Keratinocyte (primary cell): ENCODE data around the gene ARHGAP9. TPM values are rescaled to one million over a fixed set of nuclear protein-coding genes. Genes with fewer than 3 reads are reported as not detected.
"Not testable (repeated sequence)": the region's sequence is repeated elsewhere in the genome, so short reads cannot be mapped to it uniquely, and the experiment has no call there.

Experiments
- DNase-seq: peaks from one replicate; pipeline ENCODE4 v3.0.0-alpha.2; 2011; ENCODE audit warnings: low read depth, missing footprints, low spot score
- FAIRE-seq: peaks from 2 replicates; lab custom pipeline; 2011; peaks lifted over from hg19 to GRCh38; lab: Jason Lieb, UNC
- H2AFZ ChIP-seq: 2 replicates; pipeline ENCODE4 v1.6.0; 2012; ENCODE audit warnings: low read length, control low read depth, inconsistent platforms; ENCODE audit not compliant: control insufficient read depth
- H3K27ac ChIP-seq: 2 replicates; pipeline ENCODE4 v1.5.1; 2011; ENCODE audit warnings: low read length; ENCODE audit not compliant: control insufficient read depth, insufficient read depth
- H3K27me3 ChIP-seq: 3 replicates; pipeline ENCODE4 v1.6.0; 2011; ENCODE audit warnings: low read length; ENCODE audit not compliant: control insufficient read depth, insufficient read depth; ENCODE audit errors: extremely low read depth
- H3K36me3 ChIP-seq, 2 experiments: 2 replicates in 1 of 2; 3 replicates in 1 of 2; pipeline ENCODE4 v1.5.1; 2011; ENCODE audit warnings: low read length in 2 of 2, mild to moderate bottlenecking in 1 of 2; ENCODE audit not compliant: control insufficient read depth in 2 of 2, insufficient read depth in 2 of 2; ENCODE audit errors: extremely low read depth in 1 of 2
- H3K4me1 ChIP-seq: 3 replicates; pipeline ENCODE4 v1.5.1; 2011; ENCODE audit warnings: low read length; ENCODE audit not compliant: control insufficient read depth, insufficient read depth; ENCODE audit errors: extremely low read depth
- H3K4me2 ChIP-seq: 3 replicates; pipeline ENCODE4 v1.6.0; 2011; ENCODE audit warnings: low read depth, low read length; ENCODE audit not compliant: control insufficient read depth, insufficient read depth; ENCODE audit errors: extremely low read depth
- H3K4me3 ChIP-seq, 3 experiments: fragments of 200-600 bp in 1 of 3; sonication (generic) in 1 of 3; 2 replicates in 2 of 3; 3 replicates in 1 of 3; pipeline ENCODE4 v1.5.1; 2011 to 2016; ENCODE audit warnings: low read length in 3 of 3, mild to moderate bottlenecking in 3 of 3, control low read depth in 2 of 3, inconsistent platforms in 1 of 3, low read depth in 1 of 3, mixed read lengths in 1 of 3, mixed run types in 1 of 3, moderate library complexity in 1 of 3; ENCODE audit not compliant: control insufficient read depth in 2 of 3, insufficient read depth in 2 of 3; ENCODE audit errors: extremely low read depth in 1 of 3
- H3K79me2 ChIP-seq: 2 replicates; pipeline ENCODE4 v1.6.0; 2012; ENCODE audit warnings: low read length; ENCODE audit not compliant: control insufficient read depth, insufficient read depth
- H3K9ac ChIP-seq: 3 replicates; pipeline ENCODE4 v1.6.0; 2011; ENCODE audit warnings: low read length; ENCODE audit not compliant: control insufficient read depth, insufficient read depth; ENCODE audit errors: extremely low read depth
- H3K9me1 ChIP-seq: 3 replicates; pipeline ENCODE4 v1.6.0; 2011; ENCODE audit warnings: low read length; ENCODE audit not compliant: control insufficient read depth, insufficient read depth; ENCODE audit errors: extremely low read depth
- H3K9me3 ChIP-seq: 2 replicates; pipeline ENCODE4 v1.5.1; 2012; ENCODE audit warnings: low read depth, low read length; ENCODE audit not compliant: control insufficient read depth
- H4K20me1 ChIP-seq: 3 replicates; pipeline ENCODE4 v1.6.0; 2011; ENCODE audit warnings: low read length; ENCODE audit not compliant: control insufficient read depth, insufficient read depth; ENCODE audit errors: extremely low read depth
- CTCF ChIP-seq, 3 experiments: IDR thresholded peaks in 1 of 3; conservative IDR thresholded peaks in 1 of 3; optimal IDR thresholded peaks in 1 of 3; 2 replicates in 2 of 3; 3 replicates in 1 of 3; pipeline versions ENCODE3 to v1.5.1; 2011; ENCODE audit warnings: low read length in 3 of 3, mild to moderate bottlenecking in 3 of 3, moderate library complexity in 2 of 3, control low read depth in 1 of 3, inconsistent platforms in 1 of 3; ENCODE audit not compliant: insufficient read depth in 2 of 3; ENCODE audit errors: extremely low read depth in 1 of 3
- EZH2 ChIP-seq: IDR thresholded peaks from one replicate; pipeline ENCODE4 v1.6.1; 2012; ENCODE audit warnings: inconsistent platforms, mild to moderate bottlenecking, low read length, moderate library complexity
- dilution Hi-C: fragments of 300-500 bp; cut with MboI; formaldehyde crosslinking; loops from one replicate; pipeline ENCODE4 v1.7.0; 2020; ENCODE audit warnings: low sequenced_read_pairs; ENCODE audit not compliant: extremely low pct_ligation_motif_present
- polyA plus RNA-seq, 5 experiments: library from polyadenylated mRNA; depleted of rRNA in 3 of 5; stranded (reverse) in 3 of 5; stranded (forward) in 1 of 5; unstranded in 1 of 5; fragments of >200 nt; gene quantifications; 1 replicate in 1 of 5; 2 replicates in 3 of 5; 3 replicates in 1 of 5; pipeline versions ENCODE4 v1.2.1 to v1.2.3, GENCODE V29; 2011 to 2012; ENCODE audit warnings: missing spikeins in 2 of 5, low read depth in 1 of 5, low replicate concordance in 1 of 5

The ARHGAP9 gene
- polyA plus RNA-seq, 1 donor (not counting 4 experiments of a cell fraction or from before 2014, with no cell fraction given) = not detected

GRCh38 chr12:57441846-57442427 lies 37.7 kb downstream of the ARHGAP9 start:
- H3K4me1 ChIP-seq = no peaks in the 10 kb centered on the region
- no peak overlapping the region for H2AFZ ChIP-seq
- FAIRE-seq = no peak
- H3K36me3 ChIP-seq = no peaks in the 10 kb centered on the region
- no peak for DNase-seq
- no peaks in the 10 kb centered on the region for H3K9me3 ChIP-seq
- no peaks in the 10 kb centered on the region for H4K20me1 ChIP-seq
- dilution Hi-C loops = no loop called here
- no peaks in the 10 kb centered on the region for H3K27me3 ChIP-seq
- TF ChIP-seq CTCF (optimal IDR thresholded peaks at IDR 0.05 in 1 of 3, IDR thresholded peaks at IDR 0.05 in 1 of 3, conservative IDR thresholded peaks at IDR 0.05 in 1 of 3; ENCODE audit: extremely low read depth in 1 of 3, insufficient read depth in 2 of 3, low read length in 3 of 3) (no peak), EZH2 (no peak)
- H3K9me1 ChIP-seq = no peaks in the 10 kb centered on the region
- H3K79me2 ChIP-seq = no peaks in the 10 kb centered on the region
- H3K27ac ChIP-seq = no peak overlapping the region
- no peak overlapping the region for H3K9ac ChIP-seq
- no peak overlapping the region for H3K4me2 ChIP-seq
- H3K4me3 ChIP-seq = no peak overlapping the region

- H3K4me1 ChIP-seq, H3K9ac ChIP-seq, H4K20me1 ChIP-seq, H3K9me3 ChIP-seq, H3K27ac ChIP-seq, H3K4me2 ChIP-seq, H3K79me2 ChIP-seq, H3K9me1 ChIP-seq, H3K36me3 ChIP-seq, H3K4me3 ChIP-seq, H2AFZ ChIP-seq, dilution Hi-C loops, H3K27me3 ChIP-seq, FAIRE-seq, DNase-seq: not testable (repeated sequence)
Observed at GRCh38 chr12:57441393-57441792, 38.3 kb downstream of the ARHGAP9 start.

GRCh38 chr12:57439762-57440266 lies 39.9 kb downstream of the ARHGAP9 start:
- no peak overlapping the region for H3K27ac ChIP-seq
- DNase-seq = no peak
- no peaks in the 10 kb centered on the region for H4K20me1 ChIP-seq
- H3K9ac ChIP-seq = no peak overlapping the region
- TF ChIP-seq CTCF (optimal IDR thresholded peaks at IDR 0.05 in 1 of 3, IDR thresholded peaks at IDR 0.05 in 1 of 3, conservative IDR thresholded peaks at IDR 0.05 in 1 of 3; ENCODE audit: extremely low read depth in 1 of 3, insufficient read depth in 2 of 3, low read length in 3 of 3) (no peak), EZH2 (no peak)
- no peak overlapping the region for H3K4me2 ChIP-seq
- H3K9me1 ChIP-seq = no peaks in the 10 kb centered on the region
- no peaks in the 10 kb centered on the region for H3K79me2 ChIP-seq
- no peaks in the 10 kb centered on the region for H3K9me3 ChIP-seq
- no peak for FAIRE-seq
- H2AFZ ChIP-seq = no peak overlapping the region
- no peaks in the 10 kb centered on the region for H3K27me3 ChIP-seq
- H3K4me3 ChIP-seq = no peak overlapping the region
- no peaks in the 10 kb centered on the region for H3K4me1 ChIP-seq
- no peaks in the 10 kb centered on the region for H3K36me3 ChIP-seq
- dilution Hi-C loops = no loop called here
